HG02973 (cell line): ENCODE data around the gene CTSL.
"Not testable (repeated sequence)": the region's sequence is repeated elsewhere in the genome, so short reads cannot be mapped to it uniquely, and the experiment has no call there.

Source experiments
- ATAC-seq: cut with Tn5 transposase; IDR thresholded peaks from one replicate; pipeline ENCODE4 v1.9.1; 2021; ENCODE audit warnings: moderate library complexity; ENCODE audit not compliant: unreplicated experiment

Gene CTSL

GRCh38 chr9:87751868-87752267, 25.9 kb downstream of the CTSL start:
- no peak for ATAC-seq

- no peak for ATAC-seq
These were observed 27.4 kb downstream of the CTSL start for GRCh38 chr9:87753313-87753712.

- ATAC-seq, result not testable (repeated sequence)
These were observed 32.4 kb downstream of the CTSL start for GRCh38 chr9:87758330-87758729.

GRCh38 chr9:87759980-87760379, 34.1 kb downstream of the CTSL start:
- not testable (repeated sequence) for ATAC-seq

GRCh38 chr9:87760529-87760928, 34.6 kb downstream of the CTSL start:
- no peak for ATAC-seq

- ATAC-seq, result no peak
These were observed 37.4 kb downstream of the CTSL start for GRCh38 chr9:87763286-87763685.

- ATAC-seq, result no peak
These were observed 39.6 kb downstream of the CTSL start for GRCh38 chr9:87765521-87765920.

GRCh38 chr9:87766697-87767096, 40.8 kb downstream of the CTSL start:
- ATAC-seq, result no peak

- no peak for ATAC-seq
These were observed 44.8 kb downstream of the CTSL start for GRCh38 chr9:87770616-87771315.

GRCh38 chr9:87771316-87772006, 45.5 kb downstream of the CTSL start:
- no peak for ATAC-seq

GRCh38 chr9:87776481-87777379, 50.8 kb downstream of the CTSL start:
- no peak for ATAC-seq

GRCh38 chr9:87778996-87779395, 53.1 kb downstream of the CTSL start:
- ATAC-seq, result no peak
